Astrocyte (in vitro differentiated cells and primary cell): ENCODE measurements around the gene SLC6A1. TPM values are rescaled to one million over a fixed set of nuclear protein-coding genes. Genes with fewer than 3 reads are reported as not detected.

Experiments used
- DNase-seq: peaks from one replicate; pipeline ENCODE4 v3.0.0-alpha.2; 2010; ENCODE audit warnings: low read depth
- FAIRE-seq: peaks from 2 replicates; lab custom pipeline; 2011; peaks lifted over from hg19 to GRCh38; lab: Jason Lieb, UNC
- H2AFZ ChIP-seq: 2 replicates; pipeline ENCODE4 v1.6.0; 2012; ENCODE audit warnings: low read depth, low read length, inconsistent platforms
- H3K27ac ChIP-seq: 2 replicates; pipeline ENCODE4 v1.5.1; 2011; ENCODE audit warnings: low read depth, low read length, inconsistent platforms
- H3K27me3 ChIP-seq: 2 replicates; pipeline ENCODE4 v1.6.0; 2011; ENCODE audit warnings: low read length, inconsistent platforms; ENCODE audit not compliant: insufficient read depth
- H3K36me3 ChIP-seq: 2 replicates; pipeline ENCODE4 v1.5.1; 2011; ENCODE audit warnings: low read length, inconsistent platforms; ENCODE audit not compliant: insufficient read depth
- H3K4me1 ChIP-seq: 2 replicates; pipeline ENCODE4 v1.5.1; 2011; ENCODE audit warnings: low read length, inconsistent platforms; ENCODE audit not compliant: insufficient read depth
- H3K4me2 ChIP-seq: 2 replicates; pipeline ENCODE4 v1.6.0; 2012; ENCODE audit warnings: low read length, inconsistent platforms
- H3K4me3 ChIP-seq: 2 replicates; pipeline ENCODE4 v1.5.1; 2011; ENCODE audit warnings: low read depth, mild to moderate bottlenecking, low read length, inconsistent platforms; ENCODE audit not compliant: insufficient read depth
- H3K79me2 ChIP-seq: 2 replicates; pipeline ENCODE4 v1.6.0; 2012; ENCODE audit warnings: mild to moderate bottlenecking, low read length, inconsistent platforms; ENCODE audit not compliant: insufficient read depth
- H3K9ac ChIP-seq: 2 replicates; pipeline ENCODE4 v1.6.0; 2012; ENCODE audit warnings: mild to moderate bottlenecking, low read length, inconsistent platforms
- H3K9me3 ChIP-seq: 2 replicates; pipeline ENCODE4 v1.5.1; 2012; ENCODE audit warnings: low read depth, mild to moderate bottlenecking, low read length, inconsistent platforms; ENCODE audit not compliant: insufficient read depth
- H4K20me1 ChIP-seq: 2 replicates; pipeline ENCODE4 v1.6.0; 2012; ENCODE audit warnings: low read length, inconsistent platforms; ENCODE audit not compliant: insufficient read depth
- H3K27ac Mint-ChIP-seq: one replicate; pipeline ENCODE4 v1.8.0; 2021; ENCODE audit warnings: mild to moderate bottlenecking, mixed read lengths; ENCODE audit not compliant: unreplicated experiment
- H3K27me3 Mint-ChIP-seq: one replicate; pipeline ENCODE4 v1.8.0; 2021; ENCODE audit warnings: low read depth, mixed read lengths; ENCODE audit not compliant: unreplicated experiment
- H3K36me3 Mint-ChIP-seq: one replicate; pipeline ENCODE4 v1.8.0; 2021; ENCODE audit warnings: low read depth, mixed read lengths; ENCODE audit not compliant: unreplicated experiment
- H3K4me1 Mint-ChIP-seq: one replicate; pipeline ENCODE4 v1.8.0; 2021; ENCODE audit warnings: low read depth, mixed read lengths; ENCODE audit not compliant: unreplicated experiment
- H3K4me3 Mint-ChIP-seq: one replicate; pipeline ENCODE4 v1.8.0; 2021; ENCODE audit warnings: mild to moderate bottlenecking, moderate library complexity, mixed read lengths; ENCODE audit not compliant: unreplicated experiment
- H3K9me3 Mint-ChIP-seq: one replicate; pipeline ENCODE4 v1.8.0; 2021; ENCODE audit warnings: mild to moderate bottlenecking, mixed read lengths; ENCODE audit not compliant: unreplicated experiment
- CTCF ChIP-seq: IDR thresholded peaks from 2 replicates; pipeline ENCODE4 v1.5.1; 2011; ENCODE audit warnings: low read depth, mild to moderate bottlenecking, inconsistent platforms, low read length, moderate library complexity; ENCODE audit not compliant: insufficient read depth
- EZH2 ChIP-seq: IDR thresholded peaks from 2 replicates; pipeline ENCODE4 v1.6.1; 2012; ENCODE audit warnings: mild to moderate bottlenecking, low read length, inconsistent platforms; ENCODE audit not compliant: insufficient read depth
- total RNA-seq: library from RNA; stranded (reverse); gene quantifications from 2 replicates; pipeline ENCODE4 v1.2.1, GENCODE V29; 2021

Gene SLC6A1
- total RNA-seq, 1 donor from 2014 or later, result 0.30 TPM

- no peaks in the 10 kb centered on the region for H4K20me1 ChIP-seq
- H3K27ac ChIP-seq, result no peak overlapping the region
- H3K4me3 ChIP-seq, result no peak overlapping the region
- no peaks in the 10 kb centered on the region for H3K36me3 Mint-ChIP-seq
- H3K4me3 Mint-ChIP-seq, result no peak overlapping the region
- no peak overlapping the region for H3K9ac ChIP-seq
- H3K27me3 ChIP-seq, result peaks cover 21% of the 10 kb centered on the region
- no peak for FAIRE-seq
- no peaks in the 10 kb centered on the region for H3K4me1 Mint-ChIP-seq
- TF ChIP-seq CTCF (no peak), EZH2 (no peak)
- no peaks in the 10 kb centered on the region for H3K36me3 ChIP-seq
- H3K4me2 ChIP-seq, result no peak overlapping the region
- H3K27ac Mint-ChIP-seq, result no peak overlapping the region
- no peak overlapping the region for H2AFZ ChIP-seq
- no peak for DNase-seq
- peaks cover 53% of the 10 kb centered on the region for H3K27me3 Mint-ChIP-seq
- H3K9me3 ChIP-seq, result no peaks in the 10 kb centered on the region
- H3K79me2 ChIP-seq, result no peaks in the 10 kb centered on the region
- H3K4me1 ChIP-seq, result no peaks in the 10 kb centered on the region
- peaks cover 3% of the 10 kb centered on the region for H3K9me3 Mint-ChIP-seq
Observed at GRCh38 chr3:11009898-11010297, 17.4 kb downstream of the SLC6A1 start.

- H3K4me2 ChIP-seq, result no peak overlapping the region
- H3K36me3 Mint-ChIP-seq, result no peaks in the 10 kb centered on the region
- no peaks in the 10 kb centered on the region for H3K9me3 ChIP-seq
- no peak overlapping the region for H3K9ac ChIP-seq
- no peak overlapping the region for H3K4me3 ChIP-seq
- no peaks in the 10 kb centered on the region for H3K4me1 ChIP-seq
- H4K20me1 ChIP-seq, result no peaks in the 10 kb centered on the region
- no peak overlapping the region for H2AFZ ChIP-seq
- TF ChIP-seq EZH2 (no peak), CTCF (no peak)
- H3K9me3 Mint-ChIP-seq, result peaks cover 5% of the 10 kb centered on the region
- peaks cover 53% of the 10 kb centered on the region for H3K27me3 Mint-ChIP-seq
- no peaks in the 10 kb centered on the region for H3K36me3 ChIP-seq
- DNase-seq (no peak), FAIRE-seq (no peak)
- no peaks in the 10 kb centered on the region for H3K4me1 Mint-ChIP-seq
- H3K27ac ChIP-seq, result no peak overlapping the region
- H3K27me3 ChIP-seq, result peaks cover 18% of the 10 kb centered on the region
- H3K79me2 ChIP-seq, result no peaks in the 10 kb centered on the region
- no peak overlapping the region for H3K27ac Mint-ChIP-seq
- H3K4me3 Mint-ChIP-seq, result no peak overlapping the region
Observed at GRCh38 chr3:11010426-11011165, 18.0 kb downstream of the SLC6A1 start.

DNA sequence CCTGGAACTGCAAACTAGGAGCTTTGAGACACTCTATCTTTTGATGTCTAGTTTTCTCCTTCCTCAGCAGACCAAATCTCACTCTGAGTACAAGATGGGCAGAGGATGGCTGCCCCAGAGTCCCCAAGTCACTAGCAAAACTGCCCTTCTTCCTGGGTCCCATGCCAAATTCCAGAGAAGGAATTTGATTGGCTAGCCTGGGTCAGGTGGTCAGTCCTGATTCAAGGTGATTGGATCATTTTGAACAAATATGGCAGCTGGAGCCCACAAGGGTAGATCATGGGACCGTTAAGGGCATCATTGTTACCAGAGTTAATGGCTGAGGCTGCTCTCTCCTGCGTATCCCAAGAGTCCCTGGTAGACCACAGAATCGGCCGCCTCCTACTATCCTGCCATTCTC is 21.7 kb downstream of the SLC6A1 start:
- FAIRE-seq (no peak), DNase-seq (no peak)
- H3K27ac ChIP-seq, result no peak overlapping the region
- H3K27ac Mint-ChIP-seq, result no peak overlapping the region
- no peaks in the 10 kb centered on the region for H3K9me3 ChIP-seq
- H4K20me1 ChIP-seq, result no peaks in the 10 kb centered on the region
- H3K4me1 Mint-ChIP-seq, result no peaks in the 10 kb centered on the region
- no peaks in the 10 kb centered on the region for H3K36me3 Mint-ChIP-seq
- H3K36me3 ChIP-seq, result no peaks in the 10 kb centered on the region
- H3K27me3 ChIP-seq, result peaks cover 2% of the 10 kb centered on the region
- no peaks in the 10 kb centered on the region for H3K4me1 ChIP-seq
- H3K4me3 Mint-ChIP-seq, result no peak overlapping the region
- no peak overlapping the region for H3K4me3 ChIP-seq
- H3K79me2 ChIP-seq, result no peaks in the 10 kb centered on the region
- H3K9ac ChIP-seq, result no peak overlapping the region
- H3K27me3 Mint-ChIP-seq, result peaks cover 40% of the 10 kb centered on the region
- no peak overlapping the region for H3K4me2 ChIP-seq
- no peak overlapping the region for H2AFZ ChIP-seq
- H3K9me3 Mint-ChIP-seq, result peaks cover 6% of the 10 kb centered on the region
- no peak for TF ChIP-seq CTCF
- no peak for TF ChIP-seq EZH2
